Mesenteric fat pad (tissue), 1 donor: ENCODE data around the gene NAP1L4. TPM values are rescaled to one million over a fixed set of nuclear protein-coding genes. Genes with fewer than 3 reads are reported as not detected.

Experiments
- DNase-seq: peaks from one replicate; pipeline ENCODE4 v3.0.0-alpha.2; 2020; ENCODE audit warnings: low spot score
- long read RNA-seq: library from polyadenylated mRNA; unstranded; transcript quantifications from one replicate; pipeline ENCODE4 v2.0.0, GENCODE V29; 2020
- total RNA-seq: library from RNA; stranded (reverse); fragmentation: NEBNext Ultra II Directional; extraction: Animal tissue kit (Norgen Biotek cat#: 25700); gene quantifications from one replicate; pipeline ENCODE4 v1.2.1, GENCODE V29; 2021
- donor health status: DM: yes; HTN: yes; CAD: no.

Gene NAP1L4
- total RNA-seq, result 96.1 TPM
- long read RNA-seq, transcript NAP1L4-222 (15 exons, 2,479 nt), result major isoform, 167 of 296 reads
- long read RNA-seq, transcript NAP1L4-201 (16 exons, 2,511 nt), result minor isoform, 54 of 296 reads
- long read RNA-seq, partial matches to known transcripts, result 22 of 296 reads
- long read RNA-seq, other reads (novel, unspliced or antisense), result 52 of 296 reads

GRCh38 chr11:2992234-2992996 is at the start of gene NAP1L4:
Gene NAP1L4 (minus strand): TSS chr11:2992329. CDS start chr11:2979220, 13,109 bp downstream.
- DNase-seq, result peak; percentile 99

GRCh38 chr11:3040881-3041280 is 48.8 kb upstream of the NAP1L4 start:
- DNase-seq, result no peak

GRCh38 chr11:3037945-3038271 is 45.8 kb upstream of the NAP1L4 start:
- DNase-seq, result no peak

GRCh38 chr11:3037040-3037944 is 45.2 kb upstream of the NAP1L4 start:
- peak; percentile 92 for DNase-seq

GRCh38 chr11:3036419-3036818 is 44.3 kb upstream of the NAP1L4 start:
- DNase-seq, result no peak

GRCh38 chr11:3035333-3035732 is 43.2 kb upstream of the NAP1L4 start:
- DNase-seq, result no peak

GRCh38 chr11:3030289-3031070 is 38.4 kb upstream of the NAP1L4 start:
- no peak for DNase-seq

- DNase-seq, result no peak
These were observed 36.7 kb upstream of the NAP1L4 start for GRCh38 chr11:3028813-3029212.

- no peak for DNase-seq
These were observed 34.7 kb upstream of the NAP1L4 start for GRCh38 chr11:3026803-3027202.

- no peak for DNase-seq
These were observed 30.9 kb upstream of the NAP1L4 start for GRCh38 chr11:3022982-3023381.

GRCh38 chr11:3022300-3022967 is 30.3 kb upstream of the NAP1L4 start:
- DNase-seq, result no peak

- DNase-seq, result no peak
These were observed 29.0 kb upstream of the NAP1L4 start for GRCh38 chr11:3021125-3021524.

- no peak for DNase-seq
These were observed 27.9 kb upstream of the NAP1L4 start for GRCh38 chr11:3020011-3020410.

- DNase-seq, result no peak
These were observed 26.5 kb upstream of the NAP1L4 start for GRCh38 chr11:3018596-3018995.

- DNase-seq, result no peak
These were observed 24.7 kb upstream of the NAP1L4 start for GRCh38 chr11:3016861-3017260.

GRCh38 chr11:3015796-3016195 is 23.7 kb upstream of the NAP1L4 start:
- DNase-seq, result no peak

- DNase-seq, result no peak
These were observed 22.8 kb upstream of the NAP1L4 start for GRCh38 chr11:3014943-3015342.

- DNase-seq, result no peak
These were observed 22.2 kb upstream of the NAP1L4 start for GRCh38 chr11:3014057-3014938.
